ENCODE measurements around the gene TAS2R20. TPM values are rescaled to one million over a fixed set of nuclear protein-coding genes. Genes with fewer than 3 reads are reported as not detected.

Gene TAS2R20
- total RNA-seq, 1 donor from 2014 or later = 4.0 TPM

DNA sequence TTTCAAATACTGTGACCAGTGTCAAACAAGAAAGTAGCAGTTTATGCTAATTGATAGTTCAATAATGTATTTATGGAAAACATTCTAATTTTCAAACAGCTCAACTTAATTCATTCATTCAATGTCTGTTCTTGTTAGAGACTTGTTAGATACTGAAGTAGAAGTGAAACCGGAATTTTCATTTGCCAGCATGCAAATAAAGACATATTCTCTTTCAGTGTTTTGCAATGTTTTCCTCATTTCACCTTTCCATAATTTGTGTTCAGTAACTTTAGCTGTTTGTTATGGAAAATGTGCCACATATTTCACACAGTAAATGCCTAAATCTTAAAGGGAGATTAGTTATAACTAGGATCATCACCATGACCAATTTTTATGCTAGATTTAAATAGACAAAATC is 32.6 kb downstream of the TAS2R20 start:
- Mint-ChIP-seq H3K9me3 (ENCODE audit: low read depth) (peaks cover 9% of the 10 kb centered on the region), H3K36me3 (ENCODE audit: insufficient read depth) (peaks cover 26% of the 10 kb centered on the region), H3K4me1 (ENCODE audit: low read depth) (peaks cover 5% of the 10 kb centered on the region), H3K27ac (no peak overlapping the region), H3K4me3 (ENCODE audit: low read depth) (no peak overlapping the region), H3K27me3 (no peaks in the 10 kb centered on the region)
- DNase-seq (ENCODE audit: low spot score, unreplicated experiment) = no peak
- TF ChIP-seq, protein P1, sequence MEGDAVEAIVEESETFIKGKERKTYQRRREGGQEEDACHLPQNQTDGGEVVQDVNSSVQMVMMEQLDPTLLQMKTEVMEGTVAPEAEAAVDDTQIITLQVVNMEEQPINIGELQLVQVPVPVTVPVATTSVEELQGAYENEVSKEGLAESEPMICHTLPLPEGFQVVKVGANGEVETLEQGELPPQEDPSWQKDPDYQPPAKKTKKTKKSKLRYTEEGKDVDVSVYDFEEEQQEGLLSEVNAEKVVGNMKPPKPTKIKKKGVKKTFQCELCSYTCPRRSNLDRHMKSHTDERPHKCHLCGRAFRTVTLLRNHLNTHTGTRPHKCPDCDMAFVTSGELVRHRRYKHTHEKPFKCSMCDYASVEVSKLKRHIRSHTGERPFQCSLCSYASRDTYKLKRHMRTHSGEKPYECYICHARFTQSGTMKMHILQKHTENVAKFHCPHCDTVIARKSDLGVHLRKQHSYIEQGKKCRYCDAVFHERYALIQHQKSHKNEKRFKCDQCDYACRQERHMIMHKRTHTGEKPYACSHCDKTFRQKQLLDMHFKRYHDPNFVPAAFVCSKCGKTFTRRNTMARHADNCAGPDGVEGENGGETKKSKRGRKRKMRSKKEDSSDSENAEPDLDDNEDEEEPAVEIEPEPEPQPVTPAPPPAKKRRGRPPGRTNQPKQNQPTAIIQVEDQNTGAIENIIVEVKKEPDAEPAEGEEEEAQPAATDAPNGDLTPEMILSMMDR (IDR thresholded peaks at IDR 0.05; ENCODE audit: unreplicated experiment) = no peak

DNA sequence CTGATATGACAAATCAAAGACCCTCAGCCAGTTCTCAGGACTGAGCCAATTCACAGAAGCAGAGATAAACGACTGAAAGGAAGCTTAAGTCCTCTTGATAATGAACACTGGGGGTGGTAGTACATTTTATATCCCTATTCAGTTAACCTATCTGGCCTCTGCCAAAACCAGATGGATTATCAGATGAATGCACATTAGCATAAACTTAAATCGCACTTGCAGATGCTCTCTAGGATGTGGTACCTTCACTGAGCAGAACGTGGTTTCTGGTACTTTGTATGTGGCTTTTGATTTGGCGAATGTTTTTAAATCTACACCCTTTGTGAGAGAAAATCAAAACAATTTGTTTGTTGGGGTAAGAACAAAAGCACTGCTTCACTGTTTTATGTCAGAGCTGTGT is 37.9 kb downstream of the TAS2R20 start:
- Mint-ChIP-seq H3K4me3 (ENCODE audit: low read depth) (no peak overlapping the region), H3K27me3 (no peaks in the 10 kb centered on the region), H3K4me1 (ENCODE audit: low read depth) (peaks cover 5% of the 10 kb centered on the region), H3K36me3 (ENCODE audit: insufficient read depth) (peaks cover 38% of the 10 kb centered on the region), H3K27ac (no peak overlapping the region), H3K9me3 (ENCODE audit: low read depth) (peaks cover 28% of the 10 kb centered on the region)
- TF ChIP-seq, protein P1 (IDR thresholded peaks at IDR 0.05; ENCODE audit: unreplicated experiment) = no peak
- DNase-seq (ENCODE audit: low spot score, unreplicated experiment) = no peak

DNA sequence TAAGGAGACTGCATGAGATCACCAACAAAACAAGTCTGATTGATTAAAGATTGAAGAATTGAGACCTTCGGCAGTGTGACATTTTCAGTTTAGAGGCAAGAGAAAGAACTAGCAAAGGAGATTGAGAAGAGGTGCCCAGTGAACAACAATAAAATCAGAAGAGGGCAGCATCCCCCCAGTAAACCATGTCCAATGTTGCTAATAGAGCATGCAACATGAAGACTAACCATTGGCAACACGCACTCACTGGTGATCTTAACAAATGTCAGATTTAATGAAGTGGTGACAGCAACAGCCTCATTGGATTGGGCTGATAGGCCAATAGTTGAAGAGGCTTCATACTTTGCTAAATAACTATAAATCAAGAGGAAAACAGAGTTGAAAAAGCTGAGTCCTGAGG is 38.3 kb downstream of the TAS2R20 start:
- Mint-ChIP-seq H3K9me3 (ENCODE audit: low read depth) (peaks cover 32% of the 10 kb centered on the region), H3K36me3 (ENCODE audit: insufficient read depth) (peaks cover 42% of the 10 kb centered on the region), H3K27me3 (no peaks in the 10 kb centered on the region), H3K27ac (no peak overlapping the region), H3K4me1 (ENCODE audit: low read depth) (peaks cover 5% of the 10 kb centered on the region), H3K4me3 (ENCODE audit: low read depth) (no peak overlapping the region)
- no peak for DNase-seq (ENCODE audit: low spot score, unreplicated experiment)
- TF ChIP-seq, protein P1 (IDR thresholded peaks at IDR 0.05; ENCODE audit: unreplicated experiment) = no peak

DNA sequence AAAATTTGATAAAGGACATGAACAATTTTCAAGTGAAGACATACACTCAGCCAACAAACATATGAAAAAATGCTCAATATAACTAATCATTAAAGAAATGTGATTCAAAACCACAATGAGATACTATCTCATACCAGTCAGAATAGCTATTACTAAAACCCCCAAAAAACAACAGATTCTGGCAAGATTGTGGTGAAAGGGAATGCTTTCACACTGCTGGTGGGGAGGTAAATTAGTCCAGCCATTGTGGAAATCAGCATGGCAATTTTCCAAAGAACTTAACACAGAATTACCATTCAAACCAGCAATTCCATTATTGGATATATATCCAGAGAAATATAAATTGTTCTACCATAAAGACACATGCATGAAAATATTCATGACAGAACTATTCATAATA is 40.4 kb downstream of the TAS2R20 start:
- Mint-ChIP-seq H3K27me3 (no peaks in the 10 kb centered on the region), H3K27ac (no peak overlapping the region), H3K4me1 (ENCODE audit: low read depth) (no peaks in the 10 kb centered on the region), H3K9me3 (ENCODE audit: low read depth) (peaks cover 37% of the 10 kb centered on the region), H3K36me3 (ENCODE audit: insufficient read depth) (peaks cover 45% of the 10 kb centered on the region), H3K4me3 (ENCODE audit: low read depth) (no peak overlapping the region)
- no peak for DNase-seq (ENCODE audit: low spot score, unreplicated experiment)
- TF ChIP-seq, protein P1 (IDR thresholded peaks at IDR 0.05; ENCODE audit: unreplicated experiment) = no peak

DNA sequence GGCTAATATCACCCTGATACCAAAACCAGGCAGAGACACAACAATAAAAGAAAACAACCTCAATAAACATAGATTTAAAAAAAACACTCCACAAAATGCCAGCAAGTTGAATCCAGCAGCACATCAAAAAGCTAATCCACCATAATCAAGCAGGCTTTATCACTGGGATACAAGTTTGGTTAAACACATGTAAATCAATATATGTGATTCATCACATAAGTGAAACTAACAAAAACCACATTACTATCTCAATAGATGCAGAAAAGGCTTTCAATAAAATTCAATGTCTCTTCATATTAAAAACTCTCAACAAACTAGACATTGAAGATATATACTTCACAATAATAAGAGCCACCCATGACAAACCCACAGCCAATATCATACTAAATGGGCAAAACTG is 42.0 kb downstream of the TAS2R20 start:
- Mint-ChIP-seq H3K36me3 (ENCODE audit: insufficient read depth) (peaks cover 43% of the 10 kb centered on the region), H3K4me3 (ENCODE audit: low read depth) (no peak overlapping the region), H3K4me1 (ENCODE audit: low read depth) (no peaks in the 10 kb centered on the region), H3K27me3 (no peaks in the 10 kb centered on the region), H3K9me3 (ENCODE audit: low read depth) (peaks cover 39% of the 10 kb centered on the region), H3K27ac (no peak overlapping the region)
- TF ChIP-seq, protein P1 (IDR thresholded peaks at IDR 0.05; ENCODE audit: unreplicated experiment) = no peak
- no peak for DNase-seq (ENCODE audit: low spot score, unreplicated experiment)
